H9 (cell line): Measurements from ENCODE around the gene ARHGEF10L. TPM values are rescaled to one million over a fixed set of nuclear protein-coding genes. Genes with fewer than 3 reads are reported as not detected.
A peak's percentile ranks its signal among the peaks of the same experiment; 100 is the strongest.

Source experiments
- DNase-seq: peaks from one replicate; pipeline ENCODE4 v3.0.0-alpha.2; 2017
- H2AFZ ChIP-seq: one replicate; pipeline ENCODE4 v1.6.1; 2013; ENCODE audit warnings: mild to moderate bottlenecking, low read length, control low read depth, moderate library complexity
- H2AK5ac ChIP-seq: 2 replicates; pipeline ENCODE4 v1.6.1; 2013; ENCODE audit warnings: low read length, control low read depth, mixed read lengths; ENCODE audit not compliant: insufficient read length
- H2BK120ac ChIP-seq: one replicate; pipeline ENCODE4 v1.6.1; 2013; ENCODE audit warnings: low read depth, mild to moderate bottlenecking, low read length, control low read depth, inconsistent platforms; ENCODE audit not compliant: poor library complexity, severe bottlenecking
- H2BK12ac ChIP-seq: 2 replicates; pipeline ENCODE4 v1.6.1; 2013; ENCODE audit warnings: low read length, control low read depth, mixed read lengths, low read depth; ENCODE audit not compliant: insufficient read length
- H2BK15ac ChIP-seq: 2 replicates; pipeline ENCODE4 v1.6.1; 2013; ENCODE audit warnings: low read depth, low read length, control low read depth
- H2BK20ac ChIP-seq: one replicate; pipeline ENCODE4 v1.6.1; 2013; ENCODE audit warnings: low read depth, mild to moderate bottlenecking, low read length, control low read depth, inconsistent platforms; ENCODE audit not compliant: poor library complexity, severe bottlenecking
- H2BK5ac ChIP-seq: 2 replicates; pipeline ENCODE4 v1.6.1; 2013; ENCODE audit warnings: low read length, control low read depth, mixed read lengths; ENCODE audit not compliant: insufficient read length
- H3K14ac ChIP-seq: 2 replicates; pipeline ENCODE4 v1.6.1; 2013; ENCODE audit warnings: low read length, control low read depth; ENCODE audit not compliant: insufficient read depth
- H3K18ac ChIP-seq: 2 replicates; pipeline ENCODE4 v1.6.1; 2013; ENCODE audit warnings: low read depth, mild to moderate bottlenecking, mixed read lengths, low read length, control low read depth; ENCODE audit not compliant: insufficient read length
- H3K23ac ChIP-seq: 2 replicates; pipeline ENCODE4 v1.6.1; 2013; ENCODE audit warnings: low read length, control low read depth, mixed read lengths, low read depth; ENCODE audit not compliant: insufficient read length
- H3K23me2 ChIP-seq: 2 replicates; pipeline ENCODE4 v1.6.1; 2013; ENCODE audit warnings: low read depth, mild to moderate bottlenecking, mixed read lengths, low read length, control low read depth; ENCODE audit not compliant: insufficient read length, poor library complexity, severe bottlenecking
- H3K27ac ChIP-seq: 2 replicates; pipeline ENCODE4 v1.5.1; 2013; ENCODE audit warnings: low read length, control low read depth, mixed read lengths, low read depth; ENCODE audit not compliant: insufficient read length
- H3K27me3 ChIP-seq: 2 replicates; pipeline ENCODE4 v1.6.1; 2013; ENCODE audit warnings: low read length, control low read depth, inconsistent platforms; ENCODE audit not compliant: insufficient read depth
- H3K4ac ChIP-seq: 2 replicates; pipeline ENCODE4 v1.6.1; 2013; ENCODE audit warnings: low read depth, mild to moderate bottlenecking, control low read depth, inconsistent platforms, low read length, moderate library complexity
- H3K4me1 ChIP-seq: 2 replicates; pipeline ENCODE4 v1.6.1; 2013; ENCODE audit warnings: low read length, control low read depth, inconsistent platforms; ENCODE audit not compliant: insufficient read depth
- H3K4me2 ChIP-seq: 2 replicates; pipeline ENCODE4 v1.6.1; 2013; ENCODE audit warnings: low read length, control low read depth, mixed read lengths; ENCODE audit not compliant: insufficient read length, insufficient read depth
- H3K56ac ChIP-seq: 2 replicates; pipeline ENCODE4 v1.6.1; 2013; ENCODE audit warnings: low read depth, mild to moderate bottlenecking, mixed read lengths, low read length, control low read depth; ENCODE audit not compliant: insufficient read length
- H3K79me1 ChIP-seq: 2 replicates; pipeline ENCODE4 v1.6.1; 2013; ENCODE audit warnings: low read depth, mild to moderate bottlenecking, moderate library complexity, low read length, control low read depth, inconsistent platforms; ENCODE audit not compliant: insufficient read depth, poor library complexity, severe bottlenecking
- H3K79me2 ChIP-seq: 2 replicates; pipeline ENCODE4 v1.6.1; 2013; ENCODE audit warnings: low read length, control low read depth, inconsistent platforms; ENCODE audit not compliant: insufficient read depth
- H3K9ac ChIP-seq: 2 replicates; pipeline ENCODE4 v1.6.1; 2013; ENCODE audit warnings: low read length, control low read depth, mixed read lengths; ENCODE audit not compliant: insufficient read length; ENCODE audit errors: extremely low read depth
- H3K9me3 ChIP-seq: one replicate; pipeline ENCODE4 v1.6.1; 2013; ENCODE audit warnings: low read depth, low read length, inconsistent platforms; ENCODE audit not compliant: control insufficient read depth
- H3T11ph ChIP-seq: one replicate; pipeline ENCODE4 v1.6.1; 2013; ENCODE audit warnings: mild to moderate bottlenecking, low read length, control low read depth, inconsistent platforms
- H4K20me1 ChIP-seq: one replicate; pipeline ENCODE4 v1.6.1; 2013; ENCODE audit not compliant: control insufficient read depth, insufficient read length, insufficient read depth
- H4K5ac ChIP-seq: 2 replicates; pipeline ENCODE4 v1.6.1; 2013; ENCODE audit warnings: low read depth, mild to moderate bottlenecking, mixed read lengths, low read length, control low read depth; ENCODE audit not compliant: insufficient read length
- H4K8ac ChIP-seq: replicated peaks from 2 replicates; pipeline ENCODE4 v1.6.1; 2013; ENCODE audit warnings: low read length, control low read depth, mixed read lengths, low read depth; ENCODE audit not compliant: insufficient read length
- H4K91ac ChIP-seq: 2 replicates; pipeline ENCODE4 v1.6.1; 2013; ENCODE audit warnings: low read depth, mild to moderate bottlenecking, moderate library complexity, mixed read lengths, low read length, control low read depth; ENCODE audit not compliant: insufficient read length
- H3K27ac Mint-ChIP-seq, 3 experiments: 2 replicates in 2 of 3; 3 replicates in 1 of 3; pipeline ENCODE4 v1.8.0; 2020 to 2021; ENCODE audit warnings: mixed read lengths in 3 of 3, mild to moderate bottlenecking in 1 of 3, moderate library complexity in 1 of 3
- H3K27me3 Mint-ChIP-seq: 2 replicates; pipeline ENCODE4 v1.8.0; 2021; ENCODE audit warnings: low read depth, mild to moderate bottlenecking, moderate library complexity, mixed read lengths
- H3K36me3 Mint-ChIP-seq, 3 experiments: 2 replicates in 2 of 3; 3 replicates in 1 of 3; pipeline ENCODE4 v1.8.0; 2020 to 2021; ENCODE audit warnings: low read depth in 3 of 3, mixed read lengths in 3 of 3; ENCODE audit not compliant: insufficient read depth in 1 of 3
- H3K4me1 Mint-ChIP-seq, 2 experiments: 2 replicates each; pipeline ENCODE4 v1.8.0; 2020; ENCODE audit warnings: mixed read lengths in 2 of 2
- H3K4me3 Mint-ChIP-seq, 2 experiments: 2 replicates in 1 of 2; 3 replicates in 1 of 2; pipeline ENCODE4 v1.8.0; 2020 to 2021; ENCODE audit warnings: mild to moderate bottlenecking in 2 of 2, mixed read lengths in 2 of 2, moderate library complexity in 1 of 2
- H3K9me3 Mint-ChIP-seq, 2 experiments: 2 replicates in 1 of 2; 3 replicates in 1 of 2; pipeline ENCODE4 v1.8.0; 2020; ENCODE audit warnings: mild to moderate bottlenecking in 2 of 2, mixed read lengths in 2 of 2, moderate library complexity in 1 of 2
- CTCF ChIP-seq: fragments of 200-600 bp; sonication (generic); conservative IDR thresholded peaks from 3 replicates; pipeline ENCODE4 v1.8.0; 2021; ENCODE audit warnings: antibody characterized with exemption, mild to moderate bottlenecking
- WGBS: extraction: QIAGEN DNeasy Blood & Tissue Kit; methylation state at CpG from one replicate; pipeline ENCODE4 v1.1.7; 2013; ENCODE audit warnings: missing lambda C conversion rate, low lambda C conversion rate, mixed read lengths; ENCODE audit not compliant: insufficient read length; ENCODE audit errors: extremely low coverage; 5-methylcytosine and 5-hydroxymethylcytosine counted together
- total RNA-seq: library from RNA; stranded (reverse); gene quantifications from 2 replicates; pipeline ENCODE4 v1.2.1, GENCODE V29; 2021

Gene ARHGEF10L
- total RNA-seq, 1 experiment from 2014 or later, result 20.2 TPM

GRCh38 chr1:17494114-17494729, 45.3 kb upstream of the ARHGEF10L start:
- Histone ChIP-seq H3K4me2 (no peak overlapping the region), H3K23ac (no peak overlapping the region), H3K27me3 (no peaks in the 10 kb centered on the region), H2BK20ac (no peak overlapping the region), H3K9ac (no peak overlapping the region), H3K9me3 (no peaks in the 10 kb centered on the region), H3K18ac (no peak overlapping the region), H3K4ac (no peak overlapping the region), H2BK120ac (no peak overlapping the region), H2BK5ac (no peak overlapping the region), H4K8ac (no peak overlapping the region), H3K4me1 (no peaks in the 10 kb centered on the region), H3K14ac (no peak overlapping the region), H2BK15ac (no peak overlapping the region), H3K79me1 (no peaks in the 10 kb centered on the region), H4K91ac (no peak overlapping the region), H3K79me2 (no peaks in the 10 kb centered on the region), H3K27ac (no peak overlapping the region), H2BK12ac (no peak overlapping the region), H2AFZ (no peak overlapping the region), H3K56ac (no peak overlapping the region), H2AK5ac (no peak overlapping the region), H4K5ac (no peak overlapping the region), H3T11ph (no peak overlapping the region), H3K23me2 (no peaks in the 10 kb centered on the region), H4K20me1 (no peaks in the 10 kb centered on the region)
- Mint-ChIP-seq H3K4me3 (no peak overlapping the region), H3K27ac (peak overlapping the region; percentile 47 to 73 (median 48); a peak in 3 of 7 replicates), H3K9me3 (peaks cover 8 to 17% of the 10 kb centered on the region in 2 experiments; a peak in 4 of 5 replicates), H3K36me3 (peaks cover 2 to 5% (median 5%) of the 10 kb centered on the region in 3 experiments; a peak in 2 of 7 replicates), H3K27me3 (no peaks in the 10 kb centered on the region; the same call in 1 of the 2 replicates), H3K4me1 (peaks cover 11 to 13% of the 10 kb centered on the region in 2 experiments)
- DNase-seq, result peak; percentile 96
- peak; percentile 100 for TF ChIP-seq CTCF
- WGBS, result no CpG with 5 or more reads among the region's 5 CpGs
